K562 (cell line): Measurements from ENCODE around the gene DPH7. TPM values are rescaled to one million over a fixed set of nuclear protein-coding genes. Genes with fewer than 3 reads are reported as not detected.

Source experiments
- ASH1L ChIP-seq: fragments of 450-650 bp; IDR thresholded peaks from 2 replicates; pipeline ENCODE4 v1.6.1; 2018; ENCODE audit warnings: borderline replicate concordance, mild to moderate bottlenecking, low read depth; ENCODE audit not compliant: partially characterized antibody
- BRD4 ChIP-seq: fragments of 200-600 bp; sonication (generic); IDR thresholded peaks from 2 replicates; pipeline ENCODE4 v1.6.1; 2017; ENCODE audit warnings: inconsistent platforms
- EZH2 ChIP-seq: IDR thresholded peaks from 2 replicates; pipeline ENCODE4 v1.6.1; 2012; ENCODE audit warnings: low read depth, mild to moderate bottlenecking, inconsistent platforms, low read length, borderline replicate concordance
- POLR2B ChIP-seq: fragments of 450-650 bp; IDR thresholded peaks from 2 replicates; pipeline ENCODE4 v1.6.1; 2018; ENCODE audit warnings: low read depth; ENCODE audit not compliant: partially characterized antibody
- PREB ChIP-seq: sonication (generic); formaldehyde crosslinking; IDR thresholded peaks from 2 replicates; pipeline ENCODE4 v1.8.1; 2023; ENCODE audit warnings: mild to moderate bottlenecking, missing genetic modification reagents
- PYGO2 ChIP-seq: fragments of 450-650 bp; IDR thresholded peaks from 2 replicates; pipeline ENCODE4 v1.6.1; 2016; ENCODE audit warnings: mild to moderate bottlenecking, missing genetic modification characterization, moderate library complexity, missing compliant biosample characterization
- RBM17 ChIP-seq: fragments of 200-400 bp; formaldehyde crosslinking; IDR thresholded peaks from 2 replicates; pipeline ENCODE4 v1.6.1; 2017; ENCODE audit warnings: low read depth, mild to moderate bottlenecking, low read length, borderline replicate concordance
- SP1 ChIP-seq: sonication (generic); formaldehyde crosslinking; IDR thresholded peaks from 2 replicates; pipeline ENCODE4 v1.8.1; 2022; ENCODE audit warnings: mild to moderate bottlenecking, missing genetic modification reagents
- THAP12 ChIP-seq: fragments of 250-450 bp; sonication (Bioruptor Pico); IDR thresholded peaks from 2 replicates; pipeline ENCODE4 v1.9.0; 2021; ENCODE audit warnings: mild to moderate bottlenecking, inconsistent platforms
- ZEB2 ChIP-seq: fragments of 450-650 bp; IDR thresholded peaks from 2 replicates; pipeline ENCODE4 v1.6.1; 2016
- ZNF224 ChIP-seq: sonication (generic); formaldehyde crosslinking; IDR thresholded peaks from 2 replicates; pipeline ENCODE4 v1.8.0; 2022; ENCODE audit warnings: mild to moderate bottlenecking, missing genetic modification reagents
- polyA plus RNA-seq, 8 experiments: library from polyadenylated mRNA; depleted of rRNA in 4 of 8; stranded (reverse) in 5 of 8; unstranded in 3 of 8; fragments of >200 nt; fragmentation: Nextera tagmentation in 2 of 8; fragmentation: Illumina TruSeq in 1 of 8; extraction: Ambion mirVana in 2 of 8; extraction: Trizol in 1 of 8; gene quantifications; 2 replicates each; pipeline versions ENCODE4 v1.2.1 to v1.2.3, GENCODE V29; 2011 to 2014; ENCODE audit warnings: inconsistent platforms in 1 of 8, missing spikeins in 1 of 8
- total RNA-seq, 7 experiments: library from RNA; depleted of rRNA in 6 of 7; stranded (reverse); fragments of >200 nt in 6 of 7; fragmentation: Illumina TruSeq in 2 of 7; extraction: Trizol in 2 of 7; gene quantifications; 2 replicates each; pipeline versions ENCODE4 v1.2.1 to v1.2.3, GENCODE V29; 2011 to 2021; ENCODE audit warnings: low replicate concordance in 1 of 7
- TF ChIP-seq, protein P1 (sequence below): fragments of 450-650 bp; IDR thresholded peaks from 2 replicates; pipeline ENCODE4 v1.6.1; 2014; ENCODE audit warnings: low read depth, mild to moderate bottlenecking, moderate library complexity, borderline replicate concordance
- TF ChIP-seq, protein P2 (sequence below): fragments of 200-400 bp; formaldehyde crosslinking; IDR thresholded peaks from 2 replicates; pipeline ENCODE4 v1.6.1; 2017; ENCODE audit warnings: mild to moderate bottlenecking, low read depth, low read length, moderate library complexity
- TF ChIP-seq, protein P3 (sequence below): sonication (generic); formaldehyde crosslinking; IDR thresholded peaks from 2 replicates; pipeline ENCODE4 v1.8.1; 2022; ENCODE audit warnings: missing genetic modification reagents
- TF ChIP-seq, protein P4 (sequence below), 2 experiments: fragments of 250-450 bp in 1 of 2; fragments of 450-650 bp in 1 of 2; sonication (Bioruptor Pico) in 1 of 2; IDR thresholded peaks; 2 replicates each; pipeline versions ENCODE4 v1.6.1 to v1.8.0; 2016 to 2021; ENCODE audit warnings: mild to moderate bottlenecking in 2 of 2, moderate library complexity in 2 of 2, missing compliant biosample characterization in 1 of 2, missing genetic modification characterization in 1 of 2

The DPH7 gene
- total and polyA plus RNA-seq, 9 of the 15 experiments (the other 6 are each of a cell fraction or from before 2014, with no cell fraction given), result 13.9 to 68.6 (median 41.3) TPM

- TF ChIP-seq THAP12 (CRISPR knock-in tag) (peak; percentile 63; the same call in 1 of the 2 replicates), PREB (no peak), PYGO2 (no peak), EZH2 (no peak), SP1 (CRISPR knock-in tag) (no peak; the same call in 1 of the 2 replicates), ZEB2 (0 out of 2 replicates have a peak, but pooled peaks have one; percentile 21), ASH1L (no peak), RBM17 (no peak), BRD4 (no peak), POLR2B (peak; percentile 73), ZNF224 (CRISPR knock-in tag) (no peak)
- TF ChIP-seq, protein P1, sequence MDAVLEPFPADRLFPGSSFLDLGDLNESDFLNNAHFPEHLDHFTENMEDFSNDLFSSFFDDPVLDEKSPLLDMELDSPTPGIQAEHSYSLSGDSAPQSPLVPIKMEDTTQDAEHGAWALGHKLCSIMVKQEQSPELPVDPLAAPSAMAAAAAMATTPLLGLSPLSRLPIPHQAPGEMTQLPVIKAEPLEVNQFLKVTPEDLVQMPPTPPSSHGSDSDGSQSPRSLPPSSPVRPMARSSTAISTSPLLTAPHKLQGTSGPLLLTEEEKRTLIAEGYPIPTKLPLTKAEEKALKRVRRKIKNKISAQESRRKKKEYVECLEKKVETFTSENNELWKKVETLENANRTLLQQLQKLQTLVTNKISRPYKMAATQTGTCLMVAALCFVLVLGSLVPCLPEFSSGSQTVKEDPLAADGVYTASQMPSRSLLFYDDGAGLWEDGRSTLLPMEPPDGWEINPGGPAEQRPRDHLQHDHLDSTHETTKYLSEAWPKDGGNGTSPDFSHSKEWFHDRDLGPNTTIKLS, result peak; percentile 89
- TF ChIP-seq, protein P2, sequence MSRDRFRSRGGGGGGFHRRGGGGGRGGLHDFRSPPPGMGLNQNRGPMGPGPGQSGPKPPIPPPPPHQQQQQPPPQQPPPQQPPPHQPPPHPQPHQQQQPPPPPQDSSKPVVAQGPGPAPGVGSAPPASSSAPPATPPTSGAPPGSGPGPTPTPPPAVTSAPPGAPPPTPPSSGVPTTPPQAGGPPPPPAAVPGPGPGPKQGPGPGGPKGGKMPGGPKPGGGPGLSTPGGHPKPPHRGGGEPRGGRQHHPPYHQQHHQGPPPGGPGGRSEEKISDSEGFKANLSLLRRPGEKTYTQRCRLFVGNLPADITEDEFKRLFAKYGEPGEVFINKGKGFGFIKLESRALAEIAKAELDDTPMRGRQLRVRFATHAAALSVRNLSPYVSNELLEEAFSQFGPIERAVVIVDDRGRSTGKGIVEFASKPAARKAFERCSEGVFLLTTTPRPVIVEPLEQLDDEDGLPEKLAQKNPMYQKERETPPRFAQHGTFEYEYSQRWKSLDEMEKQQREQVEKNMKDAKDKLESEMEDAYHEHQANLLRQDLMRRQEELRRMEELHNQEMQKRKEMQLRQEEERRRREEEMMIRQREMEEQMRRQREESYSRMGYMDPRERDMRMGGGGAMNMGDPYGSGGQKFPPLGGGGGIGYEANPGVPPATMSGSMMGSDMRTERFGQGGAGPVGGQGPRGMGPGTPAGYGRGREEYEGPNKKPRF, result no peak
- TF ChIP-seq, protein P3, sequence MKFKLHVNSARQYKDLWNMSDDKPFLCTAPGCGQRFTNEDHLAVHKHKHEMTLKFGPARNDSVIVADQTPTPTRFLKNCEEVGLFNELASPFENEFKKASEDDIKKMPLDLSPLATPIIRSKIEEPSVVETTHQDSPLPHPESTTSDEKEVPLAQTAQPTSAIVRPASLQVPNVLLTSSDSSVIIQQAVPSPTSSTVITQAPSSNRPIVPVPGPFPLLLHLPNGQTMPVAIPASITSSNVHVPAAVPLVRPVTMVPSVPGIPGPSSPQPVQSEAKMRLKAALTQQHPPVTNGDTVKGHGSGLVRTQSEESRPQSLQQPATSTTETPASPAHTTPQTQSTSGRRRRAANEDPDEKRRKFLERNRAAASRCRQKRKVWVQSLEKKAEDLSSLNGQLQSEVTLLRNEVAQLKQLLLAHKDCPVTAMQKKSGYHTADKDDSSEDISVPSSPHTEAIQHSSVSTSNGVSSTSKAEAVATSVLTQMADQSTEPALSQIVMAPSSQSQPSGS (CRISPR knock-in tag), result no peak
- TF ChIP-seq, protein P4, sequence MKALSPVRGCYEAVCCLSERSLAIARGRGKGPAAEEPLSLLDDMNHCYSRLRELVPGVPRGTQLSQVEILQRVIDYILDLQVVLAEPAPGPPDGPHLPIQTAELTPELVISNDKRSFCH (CRISPR knock-in tag; IDR thresholded peaks at IDR 0.05), result no peak
- TF ChIP-seq, protein P4 (tag; IDR thresholded peaks at IDR 0.05), result no peak; the same call in 1 of the 2 replicates
These were observed 39.7 kb upstream of the DPH7 start, which contains the start of gene EHMT1 (continued) for GRCh38 chr9:137618105-137619067.
